ENCODE measurements around the gene GJC2. TPM values are rescaled to one million over a fixed set of nuclear protein-coding genes. Genes with fewer than 3 reads are reported as not detected.
A peak's percentile ranks its signal among the peaks of the same experiment; 100 is the strongest.

GJC2 gene
- total RNA-seq: 6.9 TPM
- long read RNA-seq, partial matches to known transcripts: 5 of 9 reads
- long read RNA-seq, other reads (novel, unspliced or antisense): 2 of 9 reads

DNA sequence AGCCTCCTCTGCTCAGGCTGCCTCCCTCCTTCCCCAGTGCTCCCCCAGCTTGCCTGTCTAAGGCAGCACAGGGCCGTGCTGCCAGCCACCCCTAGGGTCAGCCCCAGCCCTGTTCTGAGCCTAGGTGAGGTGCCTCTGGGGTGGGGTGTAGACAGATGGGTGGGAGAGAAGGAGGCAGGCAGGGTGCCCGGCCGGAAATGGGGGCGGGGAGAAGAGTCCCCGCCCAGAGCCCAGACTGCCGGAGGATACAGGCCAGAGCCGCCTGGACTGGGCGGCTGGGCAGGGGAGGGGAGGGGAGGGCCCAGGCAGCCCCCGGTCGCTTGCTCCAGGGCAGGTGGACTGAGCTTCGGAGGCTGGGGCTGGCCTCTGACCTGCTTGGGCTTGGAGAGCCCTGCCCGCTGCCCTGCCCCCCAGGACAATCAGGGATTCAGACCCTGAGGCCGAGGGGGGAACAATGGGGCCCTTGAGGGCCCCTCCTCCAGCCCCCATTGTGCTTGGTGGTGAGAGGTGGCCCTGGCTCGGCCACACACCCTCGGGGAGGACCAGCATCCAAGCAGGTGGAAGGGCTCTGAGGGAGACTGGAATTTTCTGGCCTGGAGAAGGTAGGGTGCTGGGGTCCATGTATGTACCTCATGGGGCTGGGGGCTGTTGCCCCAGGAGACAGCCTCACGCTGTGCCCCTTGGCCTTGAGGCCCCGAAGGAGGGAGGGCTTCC is at the start of gene GJC2:
TSS of gene GJC2 (plus strand) at position 525 of the 714 bp plus-strand sequence. CDS start 7,829 bp downstream, outside the sequence.
- Histone ChIP-seq H3K4me1 (peaks cover 40% of the 10 kb centered on the region), H3K36me3 (peaks cover 32% of the 10 kb centered on the region), H3K27me3 (no peaks in the 10 kb centered on the region), H3K9me3 (no peaks in the 10 kb centered on the region), H3K4me3 (peak within 1 kb of the TSS; percentile 44), H3K27ac (peak within 1 kb of the TSS; percentile 82)
- DNase-seq: peak; percentile 63
- intact Hi-C loops (cut with DNase I): no loop called here
- TF ChIP-seq, protein P1, sequence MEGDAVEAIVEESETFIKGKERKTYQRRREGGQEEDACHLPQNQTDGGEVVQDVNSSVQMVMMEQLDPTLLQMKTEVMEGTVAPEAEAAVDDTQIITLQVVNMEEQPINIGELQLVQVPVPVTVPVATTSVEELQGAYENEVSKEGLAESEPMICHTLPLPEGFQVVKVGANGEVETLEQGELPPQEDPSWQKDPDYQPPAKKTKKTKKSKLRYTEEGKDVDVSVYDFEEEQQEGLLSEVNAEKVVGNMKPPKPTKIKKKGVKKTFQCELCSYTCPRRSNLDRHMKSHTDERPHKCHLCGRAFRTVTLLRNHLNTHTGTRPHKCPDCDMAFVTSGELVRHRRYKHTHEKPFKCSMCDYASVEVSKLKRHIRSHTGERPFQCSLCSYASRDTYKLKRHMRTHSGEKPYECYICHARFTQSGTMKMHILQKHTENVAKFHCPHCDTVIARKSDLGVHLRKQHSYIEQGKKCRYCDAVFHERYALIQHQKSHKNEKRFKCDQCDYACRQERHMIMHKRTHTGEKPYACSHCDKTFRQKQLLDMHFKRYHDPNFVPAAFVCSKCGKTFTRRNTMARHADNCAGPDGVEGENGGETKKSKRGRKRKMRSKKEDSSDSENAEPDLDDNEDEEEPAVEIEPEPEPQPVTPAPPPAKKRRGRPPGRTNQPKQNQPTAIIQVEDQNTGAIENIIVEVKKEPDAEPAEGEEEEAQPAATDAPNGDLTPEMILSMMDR (IDR thresholded peaks at IDR 0.05): no peak
- peak; percentile 37 for ATAC-seq

DNA sequence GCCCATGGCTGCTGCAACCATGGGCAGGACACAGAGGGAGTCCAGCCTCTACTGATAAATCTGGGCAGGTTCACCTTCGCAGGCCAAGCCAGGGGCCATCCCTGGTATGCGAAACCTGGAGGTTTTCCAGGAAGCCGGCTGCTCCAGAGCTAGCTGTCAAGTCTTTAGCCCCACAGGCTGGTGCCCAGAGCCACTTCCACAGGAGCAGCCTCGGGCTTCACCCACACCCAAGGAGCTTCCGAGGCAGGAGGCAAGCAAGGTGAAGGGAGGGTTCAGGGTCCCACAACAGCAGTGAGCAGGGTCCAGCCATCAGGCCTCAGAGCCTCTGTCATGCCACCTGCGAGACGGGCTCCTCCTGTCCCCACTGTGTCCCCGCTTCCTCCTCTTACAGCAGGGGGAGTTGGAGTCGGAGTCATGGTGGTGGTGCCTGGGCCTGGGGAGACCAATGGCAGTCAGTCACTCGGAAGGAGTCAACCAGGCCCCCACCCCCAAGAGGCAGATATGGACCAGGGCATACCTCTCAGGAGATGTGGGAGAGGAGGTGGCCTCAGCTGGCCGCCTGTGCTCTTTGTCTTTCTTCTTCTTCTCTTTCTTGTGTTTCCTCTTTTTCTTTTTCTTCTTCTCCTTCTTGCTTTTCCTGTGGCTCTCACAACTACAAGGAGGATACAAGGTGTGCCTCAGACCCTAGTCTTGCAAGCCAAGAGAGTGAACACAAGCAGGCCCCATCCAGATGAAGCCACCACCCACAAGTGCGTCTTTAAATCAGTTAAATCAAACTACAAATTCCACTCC is 48.7 kb upstream of the GJC2 start:
- ATAC-seq (no peak), DNase-seq (no peak)
- intact Hi-C loops (cut with DNase I): no loop called here
- H3K27ac ChIP-seq: no peak overlapping the region
- TF ChIP-seq, protein P1 (IDR thresholded peaks at IDR 0.05): no peak
- peaks cover 21% of the 10 kb centered on the region for H3K4me1 ChIP-seq
- H3K4me3 ChIP-seq: no peak overlapping the region
- no peaks in the 10 kb centered on the region for H3K9me3 ChIP-seq
- no peaks in the 10 kb centered on the region for H3K27me3 ChIP-seq
- H3K36me3 ChIP-seq: peaks cover 55% of the 10 kb centered on the region

DNA sequence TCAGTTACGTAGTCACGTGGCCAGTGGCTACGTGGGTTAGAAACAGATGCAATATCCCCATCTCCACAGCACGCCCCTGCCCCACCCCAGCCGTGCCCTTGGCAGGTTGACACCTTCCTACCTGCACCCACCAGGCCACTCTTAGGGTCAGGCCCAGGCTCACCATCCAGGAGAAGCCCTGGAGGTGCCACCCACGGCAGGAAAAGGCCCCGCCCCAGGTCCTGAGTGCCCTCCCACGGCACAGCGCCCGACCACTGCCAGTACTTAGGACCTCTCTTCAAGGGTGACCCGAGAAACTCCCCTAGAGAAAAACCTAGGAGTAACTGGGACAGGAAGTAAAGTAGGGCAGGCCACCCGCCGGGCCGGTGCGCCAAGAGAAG is 48.1 kb upstream of the GJC2 start:
- ATAC-seq (no peak), DNase-seq (no peak)
- Histone ChIP-seq H3K4me1 (peaks cover 15% of the 10 kb centered on the region), H3K4me3 (peak overlapping the region; percentile 89), H3K27ac (peak overlapping the region; percentile 89), H3K36me3 (peaks cover 55% of the 10 kb centered on the region), H3K27me3 (no peaks in the 10 kb centered on the region), H3K9me3 (no peaks in the 10 kb centered on the region)
- intact Hi-C loops (cut with DNase I): no loop called here
- TF ChIP-seq, protein P1 (IDR thresholded peaks at IDR 0.05): no peak

DNA sequence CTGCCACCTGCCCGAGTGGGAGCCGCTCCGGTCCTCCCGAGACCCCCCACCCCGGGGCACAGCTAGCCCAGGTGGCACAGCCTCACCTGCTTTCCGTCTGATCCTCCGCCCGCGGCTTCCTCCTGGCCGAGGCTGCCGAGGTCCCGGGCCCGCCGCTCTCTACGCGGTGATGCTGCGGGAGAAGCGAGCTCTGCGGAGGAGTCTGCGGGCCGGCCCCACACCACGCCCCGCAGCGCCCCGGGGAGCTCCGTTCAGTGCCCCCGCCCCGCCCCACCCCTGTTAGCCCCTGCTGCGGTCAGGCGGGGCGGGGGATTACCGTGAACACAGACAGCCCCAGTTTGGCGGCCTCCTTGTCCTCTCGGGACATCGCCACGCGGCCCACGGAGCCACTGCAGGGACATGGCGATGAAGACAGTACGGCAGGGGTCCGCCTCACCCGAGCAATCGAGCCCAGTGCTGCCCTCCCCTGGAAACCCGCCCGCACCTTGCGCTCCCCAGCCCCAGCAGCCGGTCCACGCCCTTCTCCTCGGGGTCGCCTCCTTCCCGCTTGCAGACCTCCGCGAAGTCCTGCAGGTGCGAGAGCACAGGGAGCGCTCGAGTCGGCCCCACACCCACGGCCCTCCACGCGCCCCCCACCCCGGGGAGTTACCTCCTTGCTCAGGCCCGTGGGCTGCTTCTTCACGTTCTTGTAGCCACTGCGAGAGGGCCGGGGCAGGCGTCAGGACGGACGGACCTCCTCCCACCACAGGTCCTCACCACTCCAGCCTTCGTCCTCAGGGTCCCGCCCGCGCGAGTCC is 47.5 kb upstream of the GJC2 start:
- TF ChIP-seq, protein P1 (IDR thresholded peaks at IDR 0.05): peak; percentile 18
- H3K4me1 ChIP-seq: peaks cover 15% of the 10 kb centered on the region
- intact Hi-C loops (cut with DNase I): no loop called here
- ATAC-seq: peak; percentile 45
- H3K4me3 ChIP-seq: peak overlapping the region; percentile 89
- no peaks in the 10 kb centered on the region for H3K27me3 ChIP-seq
- no peaks in the 10 kb centered on the region for H3K9me3 ChIP-seq
- H3K36me3 ChIP-seq: peaks cover 55% of the 10 kb centered on the region
- H3K27ac ChIP-seq: peak overlapping the region; percentile 89
- peak; percentile 81 for DNase-seq

DNA sequence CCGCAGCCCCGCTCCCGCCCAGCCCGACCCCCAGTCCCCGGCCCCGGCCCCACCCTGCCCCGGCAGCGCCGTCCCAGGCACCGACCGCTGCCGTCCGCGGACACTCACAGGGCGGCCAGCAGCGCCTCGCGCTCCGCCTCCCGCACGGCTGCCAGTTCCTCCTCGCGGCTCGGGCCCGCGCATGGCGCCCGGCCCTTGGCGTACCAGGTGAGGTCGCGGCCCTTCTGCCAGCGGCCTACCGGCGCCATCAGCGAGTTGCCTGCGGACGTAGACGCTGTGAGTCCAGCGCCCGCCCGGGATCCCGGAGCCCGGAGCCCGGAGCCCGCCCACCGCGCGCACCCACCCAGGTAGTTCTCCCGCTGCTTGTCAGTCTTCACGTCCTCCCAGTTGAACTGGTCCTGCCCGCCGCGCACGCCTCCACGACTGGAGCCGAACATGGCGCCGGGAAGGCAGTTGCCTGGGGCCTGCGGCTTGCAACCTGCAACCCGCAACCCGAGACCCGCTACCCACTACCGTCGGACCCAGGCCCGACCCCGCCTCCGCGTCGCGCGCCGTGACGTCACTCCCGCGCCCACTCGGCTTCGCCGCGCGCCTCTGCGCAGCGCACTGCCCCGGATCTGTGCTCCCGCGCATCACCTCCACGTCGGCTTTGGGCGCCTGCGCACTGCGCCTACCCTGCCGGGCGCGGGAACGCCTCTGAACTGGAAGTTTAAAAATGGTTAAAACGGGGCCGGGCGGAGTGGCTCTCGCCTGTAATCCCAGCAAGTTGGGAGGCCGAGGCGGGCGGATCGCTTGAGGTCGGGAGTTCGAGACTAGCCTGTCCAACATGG is 46.7 kb upstream of the GJC2 start, which contains the start of gene C1orf35:
TSS of gene C1orf35 (minus strand) at position 535 of the 830 bp plus-strand sequence. CDS start at position 437, 98 bp downstream.
- peak within 1 kb of the TSS; percentile 89 for H3K27ac ChIP-seq
- TF ChIP-seq, protein P1 (IDR thresholded peaks at IDR 0.05): no peak
- DNase-seq (peak; percentile 97), ATAC-seq (peak; percentile 90)
- H3K36me3 ChIP-seq: peaks cover 52% of the 10 kb centered on the region
- H3K4me1 ChIP-seq: peaks cover 19% of the 10 kb centered on the region
- peak within 1 kb of the TSS; percentile 89 for H3K4me3 ChIP-seq
- intact Hi-C loops (cut with DNase I): no loop called here
- H3K9me3 ChIP-seq: no peaks in the 10 kb centered on the region
- no peaks in the 10 kb centered on the region for H3K27me3 ChIP-seq

All from upper lobe of right lung (tissue), 1 donor.